Measurements from ENCODE around the gene IGSF3. TPM values are rescaled to one million over a fixed set of nuclear protein-coding genes. Genes with fewer than 3 reads are reported as not detected.

Gene IGSF3
- total RNA-seq, 4 donors from 2014 or later = 42.2 to 60.0 (median 55.4) TPM

- WGBS, 2 donors = 80 to 84% methylated on average over 7 of the region's 7 CpGs
- Histone ChIP-seq H3K27ac (no peak overlapping the region), H3K36me3 (peaks cover 0 to 82% (median 4%) of the 10 kb centered on the region in 3 donors), H3K27me3 (no peaks in the 10 kb centered on the region), H3K9me3 (no peaks in the 10 kb centered on the region), H3K4me1 (peaks cover 0 to 8% (median 0%) of the 10 kb centered on the region in 3 donors), H3K4me3 (no peak overlapping the region)
- TF ChIP-seq POLR2A (IDR thresholded peaks at IDR 0.05) (no peak), CTCF (IDR thresholded peaks at IDR 0.05) (no peak)
- DNase-seq = no peak
- intact Hi-C loops (cut with DNase I) = no loop called here
Measured at GRCh38 chr1:116580446-116581322, 86.8 kb downstream of the IGSF3 start.

- peaks cover 0 to 75% (median 4%) of the 10 kb centered on the region in 3 donors for H3K36me3 ChIP-seq
- no peak overlapping the region for H3K4me3 ChIP-seq
- H3K9me3 ChIP-seq = no peaks in the 10 kb centered on the region
- peaks cover 0 to 11% (median 0%) of the 10 kb centered on the region in 3 donors for H3K4me1 ChIP-seq
- TF ChIP-seq POLR2A (IDR thresholded peaks at IDR 0.05) = no peak
- TF ChIP-seq CTCF (IDR thresholded peaks at IDR 0.05) = no peak
- DNase-seq = no peak
- intact Hi-C loops (cut with DNase I) = loop anchor here (10.0 kb wide), 1 partner anchor 145 kb away; no protein-coding TSS in a partner anchor
- no peak overlapping the region for H3K27ac ChIP-seq
- WGBS, 2 donors = 67 to 69% methylated on average over 14 to 18 of the region's 21 CpGs
- no peaks in the 10 kb centered on the region for H3K27me3 ChIP-seq
Measured at GRCh38 chr1:116579259-116579875, 88.2 kb downstream of the IGSF3 start.

GRCh38 chr1:116578581-116578980 lies 89.0 kb downstream of the IGSF3 start:
- Histone ChIP-seq H3K27ac (no peak overlapping the region), H3K4me1 (peaks cover 0 to 12% (median 0%) of the 10 kb centered on the region in 3 donors), H3K4me3 (no peak overlapping the region), H3K36me3 (peaks cover 0 to 74% (median 4%) of the 10 kb centered on the region in 3 donors), H3K27me3 (no peaks in the 10 kb centered on the region), H3K9me3 (no peaks in the 10 kb centered on the region)
- 92 to 93% methylated on average over 1 of the region's 1 CpG for WGBS, 2 donors
- no peak for DNase-seq
- intact Hi-C loops (cut with DNase I) = loop anchor here (10.0 kb wide), 1 partner anchor 146 kb away; no protein-coding TSS in a partner anchor
- no peak for TF ChIP-seq CTCF (IDR thresholded peaks at IDR 0.05)
- TF ChIP-seq POLR2A (IDR thresholded peaks at IDR 0.05) = no peak

- 64 to 74% methylated on average over 5 of the region's 5 CpGs for WGBS, 2 donors
- Histone ChIP-seq H3K4me1 (peaks cover 0 to 12% (median 0%) of the 10 kb centered on the region in 3 donors), H3K36me3 (peaks cover 0 to 67% (median 4%) of the 10 kb centered on the region in 3 donors), H3K4me3 (no peak overlapping the region), H3K27ac (no peak overlapping the region), H3K9me3 (no peaks in the 10 kb centered on the region), H3K27me3 (no peaks in the 10 kb centered on the region)
- intact Hi-C loops (cut with DNase I) = loop anchor here (10.0 kb wide), 1 partner anchor 147 kb away; no protein-coding TSS in a partner anchor
- no peak for DNase-seq
- TF ChIP-seq CTCF (IDR thresholded peaks at IDR 0.05) = no peak
- no peak for TF ChIP-seq POLR2A (IDR thresholded peaks at IDR 0.05)
Measured at GRCh38 chr1:116577759-116578314, 89.7 kb downstream of the IGSF3 start.

All from esophagus squamous epithelium (tissue), 5 donors.